ENCODE measurements around the gene ZFX.
"Not testable (repeated sequence)": the region's sequence is repeated elsewhere in the genome, so short reads cannot be mapped to it uniquely, and the experiment has no call there.

ZFX gene

DNA sequence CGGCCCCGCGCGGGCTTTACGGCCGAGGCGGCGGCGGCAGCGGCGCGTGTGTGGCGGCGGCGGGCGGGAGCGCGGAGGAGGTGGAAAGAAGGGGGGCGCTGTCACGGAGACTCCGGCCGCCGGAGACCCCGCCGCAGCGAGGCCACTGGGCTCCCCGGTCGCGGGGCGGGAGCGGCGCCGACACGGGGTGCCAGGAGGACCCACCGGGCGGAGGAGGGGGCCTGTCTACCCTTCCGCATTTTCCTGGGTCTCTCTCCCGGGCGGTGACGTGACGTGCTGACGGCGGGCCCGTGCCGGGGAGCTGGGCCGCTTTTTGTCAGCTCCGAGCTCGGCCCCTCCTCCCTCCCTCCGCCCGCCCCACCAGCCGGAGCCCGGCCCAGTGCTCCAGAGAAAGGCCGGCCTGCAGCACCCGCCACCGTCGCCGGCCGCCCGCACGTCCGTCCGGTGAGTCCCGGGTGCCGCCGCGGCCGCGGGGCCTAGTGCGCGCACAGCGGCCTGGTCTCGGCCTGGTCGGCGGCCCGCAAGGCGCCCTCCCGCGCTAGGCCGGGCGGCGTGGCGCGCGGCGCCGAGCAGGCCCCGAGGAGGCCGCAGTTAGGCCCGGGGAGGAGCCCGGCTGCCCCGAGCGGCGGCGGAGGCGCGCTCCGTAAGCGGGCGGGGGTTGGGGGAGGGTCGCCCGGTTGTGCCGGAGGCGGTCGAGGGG is at the start of gene ZFX:
Gene ZFX, plus strand, starts transcription at position 379 of the 700 bp plus-strand sequence. CDS start 23,014 bp downstream, outside the sequence.
- peak in 1 of 2 experiments; percentile 73 for DNase-seq

- no peak for DNase-seq
Measured at GRCh38 chrX:24100713-24101112, 48.8 kb upstream of the ZFX start.

DNA sequence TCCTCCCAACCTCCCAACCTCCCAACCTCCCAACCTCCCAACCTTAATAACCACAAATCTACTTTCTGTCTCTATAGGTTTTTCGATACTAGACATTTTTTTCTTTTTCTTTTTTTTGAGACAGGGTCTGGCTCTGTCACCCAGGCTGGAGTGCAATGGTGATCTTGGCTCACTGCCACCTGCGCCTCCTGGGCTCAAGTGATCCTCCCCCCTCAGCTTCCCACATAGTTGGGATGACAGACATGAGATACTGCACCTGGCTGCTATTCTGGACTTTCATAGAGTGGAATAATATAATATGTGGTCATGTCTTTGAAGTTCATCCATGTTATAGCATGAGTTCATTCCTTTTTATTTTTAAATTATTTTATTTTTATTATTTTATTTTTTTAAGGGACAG is 39.5 kb upstream of the ZFX start:
- no peak for DNase-seq

- DNase-seq = no peak
Measured at GRCh38 chrX:24113181-24113580, 36.3 kb upstream of the ZFX start.

DNA sequence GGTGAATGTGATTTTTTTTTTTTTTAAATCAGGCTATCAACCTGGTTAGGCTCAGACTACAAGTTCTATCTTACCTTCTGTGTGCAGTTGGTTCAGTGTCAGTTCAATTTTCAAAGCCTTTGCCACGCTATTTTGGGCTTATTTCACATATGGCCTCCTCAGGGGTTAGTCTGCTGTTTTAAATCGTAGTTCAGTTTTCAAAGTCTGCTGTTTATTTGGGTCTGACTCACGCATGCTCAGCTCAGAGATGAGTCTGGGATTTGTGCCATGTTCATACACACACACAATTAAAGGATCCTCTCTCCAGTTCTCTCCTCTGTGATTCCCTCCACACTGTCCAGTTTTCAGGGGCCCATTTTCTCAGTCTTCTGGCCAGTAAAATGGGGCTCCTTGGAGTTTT is 32.3 kb upstream of the ZFX start:
- DNase-seq = no peak

DNA sequence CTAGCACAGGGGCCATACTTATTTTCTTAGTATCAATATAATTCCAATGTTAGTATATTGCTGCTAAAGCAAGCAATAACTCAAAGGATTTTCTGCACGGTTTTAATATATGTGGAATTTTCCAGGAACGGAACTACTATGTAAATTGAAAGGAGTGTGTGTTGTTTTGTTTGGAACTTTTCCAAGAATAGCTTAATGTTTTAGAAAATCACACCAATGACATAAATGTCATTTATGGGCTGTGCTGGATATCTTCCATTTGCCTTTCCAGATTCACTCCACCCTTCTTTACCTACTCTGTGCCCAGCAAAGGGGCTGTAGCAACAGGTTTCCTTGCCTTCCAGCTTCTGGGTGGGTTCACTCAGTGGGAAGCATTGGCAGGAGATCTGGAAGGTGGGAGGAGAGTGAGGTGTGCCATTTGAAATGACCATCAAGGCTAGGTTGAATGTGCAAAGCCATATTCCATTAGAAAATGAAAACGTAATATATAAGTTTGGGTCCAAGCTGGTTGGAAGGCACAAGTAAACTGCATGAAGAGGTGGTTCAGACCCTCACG is 25.2 kb upstream of the ZFX start:
- DNase-seq = no peak

- no peak for DNase-seq
Measured at GRCh38 chrX:24125028-24125612, 24.4 kb upstream of the ZFX start.

GRCh38 chrX:24131476-24131875 is 18.1 kb upstream of the ZFX start:
- no peak for DNase-seq

DNA sequence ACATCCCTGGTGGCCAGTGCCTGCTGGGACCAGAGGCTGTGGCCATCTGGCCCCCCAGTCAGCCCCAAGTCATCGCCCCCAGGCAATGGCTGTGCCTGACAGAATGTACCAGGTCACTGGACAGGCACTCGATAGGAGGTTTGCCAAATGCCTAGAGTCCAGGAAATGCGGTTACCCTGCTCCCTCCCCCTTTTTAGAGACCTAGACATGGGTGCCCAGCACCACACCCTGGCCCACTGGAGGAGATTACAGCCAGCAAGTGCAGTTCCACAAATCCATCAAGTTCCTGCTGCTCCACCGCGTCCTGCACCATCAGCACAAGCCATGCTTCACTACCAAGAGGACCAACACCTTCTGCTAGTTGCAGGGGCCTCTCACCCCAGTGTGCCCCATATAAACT is 16.2 kb upstream of the ZFX start:
- DNase-seq = no peak

DNA sequence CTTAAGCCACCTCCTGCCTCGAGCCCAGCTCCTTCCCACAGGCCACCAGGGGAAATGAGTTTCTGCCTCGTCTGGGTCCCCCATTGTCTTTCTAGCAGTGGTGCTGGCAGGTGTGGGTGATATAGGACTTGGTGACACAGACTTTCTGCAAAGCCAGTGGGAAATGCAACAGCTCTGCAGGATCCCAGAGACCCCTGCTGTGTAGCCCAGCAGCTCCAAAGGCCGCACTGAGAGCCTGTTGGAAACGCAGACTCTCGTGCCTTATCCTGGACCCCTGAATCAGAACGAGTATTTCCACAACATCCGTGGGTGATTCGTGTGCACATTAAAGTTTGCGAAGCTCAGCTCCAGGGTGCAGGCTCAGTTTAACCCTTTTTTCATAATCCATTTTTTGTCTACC is 13.8 kb upstream of the ZFX start:
- not testable (repeated sequence) for DNase-seq

DNA sequence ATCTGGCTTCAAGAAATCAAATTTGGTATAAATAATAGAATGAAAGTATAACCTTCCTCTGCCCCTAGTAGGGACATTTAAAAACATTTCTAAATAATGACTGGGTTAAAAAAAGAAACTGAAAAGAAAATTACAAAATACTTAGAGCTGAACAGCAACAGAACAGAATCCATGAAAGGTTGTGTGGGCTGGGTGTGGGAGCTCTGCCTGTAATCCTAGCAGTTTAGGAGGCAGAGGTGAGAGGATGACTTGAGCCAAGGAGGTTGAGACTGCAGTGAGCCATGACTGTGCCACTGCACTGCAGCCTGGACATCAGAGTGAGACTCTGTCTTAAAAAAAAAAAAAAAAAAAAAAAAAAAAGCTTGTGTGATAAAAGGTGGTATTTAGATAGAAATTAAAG is 12.3 kb upstream of the ZFX start:
- no peak for DNase-seq

DNA sequence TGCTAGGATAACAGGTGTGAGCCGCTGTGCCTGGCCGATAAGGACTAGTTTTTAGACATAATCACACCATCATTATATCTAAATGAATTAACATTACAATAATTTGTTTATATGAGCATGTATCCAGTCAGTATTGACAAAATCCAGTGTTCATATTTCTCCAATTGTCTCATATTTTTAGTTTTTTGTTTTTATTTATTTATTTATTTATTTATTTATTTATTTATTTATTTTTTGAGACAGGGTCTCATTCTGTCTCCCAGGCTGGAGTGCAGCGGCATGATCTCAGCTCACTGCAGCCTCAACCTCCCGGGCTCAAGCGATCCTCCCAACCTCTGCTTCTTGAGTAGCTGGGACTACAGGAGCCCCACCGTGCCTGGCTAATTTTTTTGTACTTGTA is 5.5 kb upstream of the ZFX start:
- not testable (repeated sequence) for DNase-seq

DNA sequence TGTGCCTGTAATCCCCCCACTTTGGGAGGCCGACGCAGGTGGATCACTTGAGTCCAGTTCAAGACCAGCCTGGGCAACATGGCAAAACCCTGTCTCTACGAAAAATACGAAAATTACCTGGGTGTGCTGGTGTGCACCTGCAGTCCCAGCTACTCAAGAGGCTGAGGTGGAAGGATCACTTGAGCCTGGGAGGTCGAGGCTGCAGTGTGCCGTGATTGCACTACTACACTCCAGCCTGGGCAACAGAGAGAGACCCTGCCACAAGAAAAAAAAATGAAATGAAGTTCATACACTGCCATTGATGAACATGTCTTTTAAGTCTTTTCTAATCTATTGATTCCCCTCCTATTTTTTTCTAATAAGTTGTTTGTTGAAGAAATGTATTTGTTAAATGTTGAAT is 5.0 kb upstream of the ZFX start:
- no peak for DNase-seq

DNA sequence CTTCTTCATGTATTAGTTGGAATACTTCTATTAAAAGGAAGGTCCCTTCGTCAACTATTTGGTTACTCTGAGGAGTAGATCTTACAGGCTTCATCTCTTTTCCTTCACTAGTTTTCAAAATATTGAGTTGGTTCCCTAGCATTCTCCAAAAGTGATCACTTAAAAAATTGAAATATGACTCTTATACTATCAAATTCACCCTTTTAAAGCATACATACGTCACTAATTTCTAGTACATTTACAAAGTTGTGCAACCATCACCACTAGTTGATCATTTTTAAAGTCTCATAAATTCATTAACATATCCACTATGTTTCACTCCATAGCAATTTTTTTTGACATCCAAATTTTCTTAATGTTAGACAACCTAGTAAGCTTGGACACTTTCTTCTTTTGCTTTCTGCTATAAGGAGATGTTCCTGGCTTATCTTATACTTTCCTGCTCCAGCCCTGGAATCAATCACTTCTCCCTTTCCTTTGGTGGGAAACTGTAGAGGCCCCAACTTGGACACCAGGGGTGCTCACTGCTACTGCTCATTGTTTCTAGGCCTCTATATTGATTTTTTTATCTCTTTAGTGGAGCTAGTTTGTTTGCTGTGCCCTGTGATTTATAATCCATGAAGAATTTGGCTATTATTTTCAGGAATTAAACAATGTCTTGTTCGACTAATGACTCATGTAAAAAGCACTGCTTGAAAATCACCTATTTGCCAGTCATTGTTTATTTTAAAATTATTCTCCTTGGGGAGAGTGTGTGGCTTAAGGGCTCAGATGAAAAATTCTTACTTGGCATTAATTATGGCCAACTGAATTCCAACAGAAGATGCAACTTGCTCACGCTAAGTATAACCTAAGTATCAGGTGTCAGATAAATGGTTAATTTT is 4.0 kb upstream of the ZFX start:
- no peak for DNase-seq

DNA sequence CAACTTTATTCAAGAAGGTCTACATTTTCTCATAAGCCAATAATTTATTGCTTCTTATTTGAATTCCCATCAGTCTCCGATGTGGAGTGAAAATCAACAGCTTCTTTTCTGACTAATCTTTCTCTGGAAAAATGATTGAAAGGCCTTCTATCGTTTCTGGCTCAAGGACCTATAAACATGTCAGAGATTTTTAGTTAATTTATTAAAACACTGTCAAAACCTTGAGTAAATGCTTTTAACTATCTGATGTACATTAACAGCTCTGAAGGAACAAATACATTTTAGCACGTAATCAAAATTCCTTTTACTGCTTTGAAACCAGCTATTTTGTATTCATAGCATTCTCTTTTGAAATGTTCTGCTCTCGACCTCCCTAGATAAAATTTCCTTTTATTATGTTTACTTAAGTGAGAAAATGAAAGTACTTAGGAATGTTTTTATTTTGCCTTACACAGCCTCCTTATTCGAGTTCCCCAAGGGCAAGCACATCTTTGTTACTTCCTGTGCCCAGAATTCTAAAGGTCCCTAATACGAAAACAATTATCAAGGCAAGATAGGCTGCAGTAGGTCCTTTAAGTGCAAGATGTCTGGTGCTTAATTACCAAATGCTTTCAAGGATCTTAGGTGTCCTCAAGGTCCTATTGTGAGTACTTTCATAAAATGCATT is 3.1 kb upstream of the ZFX start:
- DNase-seq = no peak

DNA sequence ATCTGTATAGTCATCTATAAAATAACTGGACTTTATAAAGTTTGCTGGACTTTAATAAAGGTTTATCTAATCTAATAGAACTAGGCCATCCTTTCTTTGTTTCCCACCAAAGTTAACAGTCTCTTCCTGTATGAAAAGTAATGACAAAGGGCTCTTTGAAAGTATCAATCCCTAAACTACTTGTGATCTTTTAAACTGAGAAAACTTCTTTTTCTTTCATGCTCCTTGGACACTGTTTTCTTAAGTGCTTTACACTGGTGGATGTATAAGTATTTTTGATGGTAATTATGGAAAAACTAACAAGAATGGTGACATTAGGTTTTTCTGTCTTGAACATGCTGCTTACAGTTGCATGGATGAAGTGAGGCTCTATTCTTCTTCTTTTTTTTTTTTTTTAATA is 2.4 kb upstream of the ZFX start:
- no peak for DNase-seq

DNA sequence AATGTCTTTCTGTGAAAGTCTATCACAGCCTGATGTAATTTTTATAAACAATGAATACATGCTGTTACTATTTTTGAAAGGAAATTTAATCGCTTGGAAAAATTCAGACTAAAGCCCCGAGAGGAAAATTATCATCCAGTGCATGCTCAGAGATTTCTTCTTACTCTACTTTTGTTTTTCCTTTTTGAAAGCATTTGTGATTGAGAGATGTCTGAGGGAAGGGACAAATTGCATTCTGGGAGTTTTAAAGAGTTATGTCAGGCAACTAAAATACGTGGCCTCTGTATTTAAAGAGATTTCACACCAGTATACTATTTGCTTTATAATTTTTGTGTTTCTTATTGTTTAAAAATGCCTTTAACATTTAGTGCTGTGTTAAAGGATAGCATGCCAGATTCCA is 1.4 kb upstream of the ZFX start:
- no peak for DNase-seq

GRCh38 chrX:24148535-24149350 is 786 bp upstream of the ZFX start:
- peak in 1 of 2 experiments; percentile 63 for DNase-seq

DNA sequence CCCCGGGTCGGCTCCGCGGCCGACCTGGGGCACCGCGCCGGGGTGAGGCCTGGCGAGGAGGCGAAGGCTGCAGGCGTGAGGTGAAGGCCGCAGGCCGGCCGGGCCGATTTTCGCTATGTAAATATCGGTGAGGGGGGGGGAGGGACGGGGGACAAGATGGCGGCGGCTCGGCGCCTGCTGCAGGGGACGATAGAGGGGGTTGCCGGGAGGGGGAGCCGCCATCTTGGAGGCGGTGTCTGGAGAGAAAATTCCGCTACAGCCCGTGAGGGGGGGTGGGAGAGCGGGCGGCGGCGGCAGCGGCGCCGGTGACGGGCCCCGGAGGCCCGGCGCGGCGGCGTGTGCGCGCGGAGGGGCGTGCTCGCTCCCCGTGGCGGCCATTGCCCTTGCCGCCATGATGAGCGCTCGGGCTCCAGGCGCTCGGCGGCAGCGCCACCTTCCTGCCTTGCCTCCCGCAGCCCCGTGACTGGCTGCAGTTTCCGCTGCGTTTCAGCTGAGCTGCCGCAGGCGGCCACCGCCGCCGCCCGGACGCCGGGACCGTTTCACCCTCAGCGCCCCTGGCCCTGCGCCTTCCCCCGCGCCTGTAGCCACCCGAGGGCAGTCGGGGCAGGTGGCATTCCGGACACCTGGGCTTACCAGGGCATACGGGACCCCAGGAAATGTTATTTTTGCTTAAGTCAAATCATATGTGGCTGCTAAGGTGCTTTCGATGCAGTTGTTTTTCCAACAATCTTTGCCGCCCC is 692 bp downstream of the ZFX start:
- peak; percentile 78 to 97 for DNase-seq

DNA sequence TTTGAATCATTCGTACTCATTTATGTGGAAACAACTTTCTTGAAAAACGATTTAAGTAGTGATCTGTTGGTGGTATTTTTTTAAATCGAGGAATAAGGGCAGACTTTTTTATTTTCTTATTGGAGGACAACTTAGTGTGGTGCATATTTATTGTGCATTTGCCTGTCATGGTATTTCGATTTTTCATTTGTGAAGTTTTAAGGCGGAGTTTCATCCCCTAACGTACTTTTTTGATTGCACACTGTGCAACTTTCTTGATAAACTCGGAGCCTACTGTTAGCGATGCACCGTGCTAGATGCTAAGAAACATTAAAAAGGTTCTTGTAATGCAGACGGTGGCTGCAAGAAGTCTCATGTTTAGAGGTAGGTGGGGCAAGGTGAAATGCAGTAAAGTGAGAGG is 1.4 kb downstream of the ZFX start:
- peak in 1 of 2 experiments; percentile 25 for DNase-seq

- DNase-seq = peak in 1 of 2 experiments; percentile 14
Measured at GRCh38 chrX:24151513-24151912, 2.0 kb downstream of the ZFX start.
